DND-41 (cell line): ENCODE results near the gene CFAP107.

Source experiments
- ATAC-seq: fragments of 200-7000 bp; cut with Tn5 transposase; 3 replicates; pipeline ENCODE4 v1.9.1; 2021; ENCODE audit warnings: low read depth; ENCODE audit not compliant: insufficient read depth
- DNase-seq: peaks from one replicate; pipeline ENCODE4 v3.0.0-alpha.2; 2020
- H2AFZ ChIP-seq: 2 replicates; pipeline ENCODE4 v1.6.0; 2012; ENCODE audit warnings: low read depth, low read length
- H3K27ac ChIP-seq: 2 replicates; pipeline ENCODE4 v1.5.1; 2012; ENCODE audit warnings: low read length, inconsistent platforms
- H3K27me3 ChIP-seq: fragments of 200-600 bp; sonication (generic); 2 replicates; pipeline ENCODE4 v1.6.0; 2012; ENCODE audit warnings: low read length, mild to moderate bottlenecking, inconsistent platforms; ENCODE audit not compliant: insufficient read depth, poor library complexity
- H3K36me3 ChIP-seq: 2 replicates; pipeline ENCODE4 v1.5.1; 2012; ENCODE audit warnings: low read length, inconsistent platforms; ENCODE audit not compliant: insufficient read depth
- H3K4me1 ChIP-seq: 2 replicates; pipeline ENCODE4 v1.5.1; 2012; ENCODE audit warnings: mild to moderate bottlenecking, low read length; ENCODE audit not compliant: insufficient read depth
- H3K4me2 ChIP-seq: 2 replicates; pipeline ENCODE4 v1.6.0; 2012; ENCODE audit warnings: mild to moderate bottlenecking, moderate library complexity, low read length, inconsistent platforms; ENCODE audit not compliant: insufficient read depth
- H3K4me3 ChIP-seq, 2 experiments: fragments of 200-600 bp in 1 of 2; shearing (Covaris generic) in 1 of 2; 2 replicates each; pipeline ENCODE4 v1.5.1; 2012 to 2016; ENCODE audit warnings: inconsistent platforms in 2 of 2, low read length in 2 of 2, mild to moderate bottlenecking in 2 of 2, low read depth in 1 of 2, moderate library complexity in 1 of 2
- H3K79me2 ChIP-seq: 2 replicates; pipeline ENCODE4 v1.6.0; 2012; ENCODE audit warnings: low read length, inconsistent platforms; ENCODE audit not compliant: insufficient read depth
- H3K9ac ChIP-seq: 2 replicates; pipeline ENCODE4 v1.6.0; 2012; ENCODE audit warnings: low read depth, mild to moderate bottlenecking, inconsistent platforms, low read length, moderate library complexity
- H3K9me3 ChIP-seq: 2 replicates; pipeline ENCODE4 v1.5.1; 2012; ENCODE audit warnings: low read length, moderate library complexity, mild to moderate bottlenecking, inconsistent platforms; ENCODE audit not compliant: insufficient read depth, severe bottlenecking
- H4K20me1 ChIP-seq: 2 replicates; pipeline ENCODE4 v1.6.0; 2012; ENCODE audit warnings: low read length; ENCODE audit not compliant: insufficient read depth
- EZH2 ChIP-seq: IDR thresholded peaks from 3 replicates; pipeline ENCODE4 v1.6.1; 2012; ENCODE audit warnings: borderline replicate concordance, low read depth, mild to moderate bottlenecking, moderate library complexity, low read length, inconsistent platforms; ENCODE audit not compliant: severe bottlenecking
- TF ChIP-seq, protein P1 (sequence below): IDR thresholded peaks from 2 replicates; pipeline ENCODE4 v1.5.1; 2012; ENCODE audit warnings: borderline replicate concordance, low read length, moderate library complexity, mild to moderate bottlenecking; ENCODE audit not compliant: poor library complexity, severe bottlenecking; ENCODE audit errors: extremely low read depth

The CFAP107 gene

DNA sequence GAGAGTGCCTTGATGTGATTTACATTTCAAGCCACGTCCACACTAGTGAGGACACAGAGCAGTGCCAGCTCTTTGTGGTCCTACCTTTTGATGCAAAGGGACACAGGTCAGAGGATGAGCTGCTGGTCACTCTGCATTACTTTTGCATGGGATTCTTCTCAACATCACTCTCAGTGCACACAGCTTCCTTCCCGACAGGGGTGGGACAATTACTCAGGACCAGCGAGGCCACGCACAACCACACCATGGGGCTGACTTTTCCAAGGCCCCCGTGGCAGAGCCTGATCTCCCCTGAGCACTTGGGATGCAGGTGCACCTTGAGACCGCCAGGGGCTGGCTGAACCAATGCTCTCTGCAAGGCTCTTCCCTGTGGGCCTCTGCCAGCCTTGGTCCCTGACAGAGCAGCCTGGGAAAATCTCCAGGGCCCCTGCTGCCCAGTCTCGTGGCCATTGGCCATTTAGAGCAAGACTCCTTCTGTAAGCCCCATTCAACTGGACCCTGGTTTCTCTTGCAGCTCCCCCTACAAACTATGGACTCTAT, 14.3 kb downstream of the CFAP107 start:
- no peak for DNase-seq
- H3K9me3 ChIP-seq: no peaks in the 10 kb centered on the region

DNA sequence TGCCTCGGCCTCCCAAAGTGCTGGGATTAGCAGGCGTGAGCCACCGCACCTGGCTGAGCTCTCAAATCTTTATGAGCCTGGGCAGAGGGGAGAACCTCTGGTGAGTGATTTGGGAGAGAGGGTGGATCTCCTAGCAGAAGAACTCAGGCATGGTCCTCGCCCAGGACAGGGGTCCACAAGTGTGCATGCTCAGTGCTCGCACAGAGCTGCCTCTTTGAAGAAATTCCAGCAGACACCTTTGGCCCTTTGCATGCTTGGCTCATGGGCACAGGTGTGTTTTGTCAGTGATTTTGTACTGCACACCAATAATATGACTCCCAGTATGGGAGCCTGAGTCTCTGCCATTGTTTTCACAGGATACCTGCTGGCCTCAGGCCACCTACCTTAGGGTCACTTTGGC, 15.8 kb downstream of the CFAP107 start:
- no peak overlapping the region for H3K4me2 ChIP-seq
- H3K4me1 ChIP-seq: no peaks in the 10 kb centered on the region
- H2AFZ ChIP-seq: no peak overlapping the region
- no peak overlapping the region for H3K4me3 ChIP-seq
- no peaks in the 10 kb centered on the region for H3K79me2 ChIP-seq
- no peak for TF ChIP-seq EZH2
- TF ChIP-seq, protein P1, sequence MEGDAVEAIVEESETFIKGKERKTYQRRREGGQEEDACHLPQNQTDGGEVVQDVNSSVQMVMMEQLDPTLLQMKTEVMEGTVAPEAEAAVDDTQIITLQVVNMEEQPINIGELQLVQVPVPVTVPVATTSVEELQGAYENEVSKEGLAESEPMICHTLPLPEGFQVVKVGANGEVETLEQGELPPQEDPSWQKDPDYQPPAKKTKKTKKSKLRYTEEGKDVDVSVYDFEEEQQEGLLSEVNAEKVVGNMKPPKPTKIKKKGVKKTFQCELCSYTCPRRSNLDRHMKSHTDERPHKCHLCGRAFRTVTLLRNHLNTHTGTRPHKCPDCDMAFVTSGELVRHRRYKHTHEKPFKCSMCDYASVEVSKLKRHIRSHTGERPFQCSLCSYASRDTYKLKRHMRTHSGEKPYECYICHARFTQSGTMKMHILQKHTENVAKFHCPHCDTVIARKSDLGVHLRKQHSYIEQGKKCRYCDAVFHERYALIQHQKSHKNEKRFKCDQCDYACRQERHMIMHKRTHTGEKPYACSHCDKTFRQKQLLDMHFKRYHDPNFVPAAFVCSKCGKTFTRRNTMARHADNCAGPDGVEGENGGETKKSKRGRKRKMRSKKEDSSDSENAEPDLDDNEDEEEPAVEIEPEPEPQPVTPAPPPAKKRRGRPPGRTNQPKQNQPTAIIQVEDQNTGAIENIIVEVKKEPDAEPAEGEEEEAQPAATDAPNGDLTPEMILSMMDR: no peak
- no peaks in the 10 kb centered on the region for H3K27me3 ChIP-seq
- H3K27ac ChIP-seq: no peak overlapping the region
- no peaks in the 10 kb centered on the region for H3K9me3 ChIP-seq
- no peaks in the 10 kb centered on the region for H3K36me3 ChIP-seq
- no peak for ATAC-seq
- H4K20me1 ChIP-seq: no peaks in the 10 kb centered on the region
- no peak for DNase-seq
- no peak overlapping the region for H3K9ac ChIP-seq

More for the DNA sequence above, 14.3 kb downstream of the CFAP107 start:
- Histone ChIP-seq H4K20me1 (no peaks in the 10 kb centered on the region), H2AFZ (no peak overlapping the region), H3K4me3 (no peak overlapping the region), H3K9ac (no peak overlapping the region), H3K36me3 (no peaks in the 10 kb centered on the region), H3K4me1 (no peaks in the 10 kb centered on the region), H3K27ac (no peak overlapping the region), H3K27me3 (peaks cover 7% of the 10 kb centered on the region), H3K79me2 (no peaks in the 10 kb centered on the region), H3K4me2 (no peak overlapping the region)
- no peak for TF ChIP-seq EZH2
- TF ChIP-seq, protein P1: no peak
- ATAC-seq: no peak

DNA sequence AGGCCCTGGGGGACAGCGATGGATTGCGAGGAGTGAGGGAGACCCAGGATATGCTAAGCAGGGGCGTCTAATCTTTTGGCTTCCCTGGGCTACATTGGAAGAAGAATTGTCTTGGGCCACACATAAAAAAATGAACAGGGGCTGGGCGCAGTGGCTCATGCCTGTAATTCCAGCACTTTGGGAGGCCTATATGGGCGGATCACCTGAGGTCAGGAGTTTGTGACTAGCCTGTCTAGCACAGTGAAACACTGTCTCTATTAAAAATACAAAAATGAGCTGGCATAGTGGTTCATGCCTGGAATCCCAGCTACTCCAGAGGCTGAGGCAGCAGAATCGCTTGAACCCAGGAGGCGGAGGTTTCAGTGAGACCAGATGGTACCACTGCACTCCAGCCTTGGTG, 16.8 kb downstream of the CFAP107 start:
- H3K79me2 ChIP-seq: no peaks in the 10 kb centered on the region
- no peak overlapping the region for H3K9ac ChIP-seq
- H3K4me2 ChIP-seq: no peak overlapping the region
- H3K4me3 ChIP-seq: no peak overlapping the region
- no peaks in the 10 kb centered on the region for H4K20me1 ChIP-seq
- no peaks in the 10 kb centered on the region for H3K27me3 ChIP-seq
- H3K4me1 ChIP-seq: no peaks in the 10 kb centered on the region
- H3K36me3 ChIP-seq: no peaks in the 10 kb centered on the region
- H3K9me3 ChIP-seq: no peaks in the 10 kb centered on the region
- no peak overlapping the region for H2AFZ ChIP-seq
- TF ChIP-seq EZH2: no peak
- TF ChIP-seq, protein P1: no peak
- no peak overlapping the region for H3K27ac ChIP-seq
- ATAC-seq (no peak), DNase-seq (no peak)

- no peak for ATAC-seq
- Histone ChIP-seq H2AFZ (no peak overlapping the region), H3K79me2 (no peaks in the 10 kb centered on the region), H3K36me3 (no peaks in the 10 kb centered on the region), H4K20me1 (no peaks in the 10 kb centered on the region), H3K27ac (no peak overlapping the region), H3K9me3 (no peaks in the 10 kb centered on the region), H3K9ac (no peak overlapping the region), H3K27me3 (no peaks in the 10 kb centered on the region), H3K4me3 (no peak overlapping the region), H3K4me2 (no peak overlapping the region), H3K4me1 (no peaks in the 10 kb centered on the region)
- TF ChIP-seq, protein P1: no peak
- TF ChIP-seq EZH2: no peak
- no peak for DNase-seq
Observed at GRCh38 chr1:12763479-12763878, 17.5 kb downstream of the CFAP107 start.
